Heart left ventricle (tissue), 16 donors: ENCODE measurements around the gene LGI2. TPM values are rescaled to one million over a fixed set of nuclear protein-coding genes. Genes with fewer than 3 reads are reported as not detected.
A peak's percentile ranks its signal among the peaks of the same experiment; 100 is the strongest.

Experiments used
- ATAC-seq, 4 donors: fragments of 200-7000 bp; cut with Tn5 transposase; one replicate each; pipeline ENCODE4 v1.9.1; 2020 to 2022; ENCODE audit warnings: moderate library complexity in 4 of 4, mild to moderate bottlenecking in 3 of 4, moderate number of reproducible peaks in 1 of 4
- DNase-seq, 5 donors: peaks; one replicate each; pipeline ENCODE4 v3.0.0-alpha.2; 2020
- H3K27ac ChIP-seq, 12 donors: fragments of 200-600 bp; sonication (generic) in 4 of 12; one replicate each; pipeline versions ENCODE4 v1.5.0 to v1.8.0; 2016 to 2022; ENCODE audit warnings: mild to moderate bottlenecking in 2 of 12
- H3K27me3 ChIP-seq, 9 donors: fragments of 200-600 bp; sonication (generic) in 2 of 9; one replicate each; pipeline versions ENCODE4 v1.5.1 to v1.8.0; 2016 to 2022; ENCODE audit warnings: mild to moderate bottlenecking in 3 of 9
- H3K36me3 ChIP-seq, 9 donors: fragments of 200-600 bp; sonication (generic) in 2 of 9; one replicate each; pipeline versions ENCODE4 v1.5.0 to v1.8.0; 2018 to 2022; ENCODE audit warnings: mild to moderate bottlenecking in 2 of 9
- H3K4me1 ChIP-seq, 12 donors: fragments of 200-600 bp; sonication (generic) in 4 of 12; one replicate each; pipeline versions ENCODE4 v1.5.0 to v1.8.0; 2016 to 2022; ENCODE audit warnings: mild to moderate bottlenecking in 3 of 12
- H3K4me3 ChIP-seq, 12 donors: fragments of 200-600 bp; sonication (generic) in 4 of 12; one replicate each; pipeline versions ENCODE4 v1.5.0 to v1.8.0; 2017 to 2022; ENCODE audit warnings: mild to moderate bottlenecking in 9 of 12, moderate library complexity in 4 of 12
- H3K9me3 ChIP-seq, 12 donors: fragments of 200-600 bp; sonication (generic) in 4 of 12; one replicate each; pipeline versions ENCODE4 v1.5.0 to v1.8.0; 2016 to 2022; ENCODE audit warnings: mild to moderate bottlenecking in 1 of 12
- CTCF ChIP-seq, 12 donors: fragments of 200-600 bp; sonication (generic) in 4 of 12; IDR thresholded peaks; one replicate each; pipeline versions ENCODE4 v1.5.0 to v1.8.0; 2018 to 2022; ENCODE audit warnings: antibody characterized with exemption in 12 of 12, mild to moderate bottlenecking in 5 of 12
- POLR2A ChIP-seq, 2 donors: fragments of 450-650 bp; IDR thresholded peaks; one replicate each; pipeline ENCODE4 v1.6.1; 2017; ENCODE audit warnings: antibody characterized with exemption in 2 of 2, mild to moderate bottlenecking in 2 of 2, moderate library complexity in 2 of 2
- WGBS, 4 donors: extraction: QIAGEN DNeasy Blood & Tissue Kit in 2 of 4; methylation state at CpG; one replicate each; pipeline versions ENCODE4 v1.1.5 to v1.1.7; 2013 to 2018; 5-methylcytosine and 5-hydroxymethylcytosine counted together
- intact Hi-C, 10 donors: fragments of 100-400 bp; cut with DNase I; formaldehyde crosslinking; loops; one replicate each; pipeline versions ENCODE4 v1.11.1 to v1.14.2; 2022
- polyA plus RNA-seq, 2 donors: library from polyadenylated mRNA; stranded (reverse); fragments of 200-250 nt; gene quantifications; one replicate each; pipeline ENCODE4 v1.2.3, GENCODE V29; 2013
- total RNA-seq, 9 donors: library from RNA; depleted of rRNA in 2 of 9; stranded (reverse); fragments of >200 nt in 2 of 9; fragmentation: NEBNext Ultra II Directional in 3 of 9; extraction: Animal tissue kit (Norgen Biotek cat#: 25700) in 3 of 9; gene quantifications; one replicate each; pipeline versions ENCODE4 v1.1.0 to v1.2.4, GENCODE V29; 2016 to 2023
- donor health status: ischemic (EF 13 %, LVEDD 7.1; RV severe dilation, severe dysfunction).
- donor health status: healthy with polysubstance abuse.
- donor health status: DM: no; HTN: yes; CAD: no.
- donor health status: DM: no; HTN: no; CAD: no.
- donor health status: ischemic (EF 25% LVEDD 6.9; RV normal size, moderate dysfunction).
- donor health status: ischemic (EF 25% LVEDD 5.7; RV mildly dilated, moderate dysfunction).
- donor health status: healthy.
- donor health status: DM: yes; HTN: yes; CAD: no.
- donor health status: ischemic (EF 35%, LVEDD 5.7; RV mildly dilated, moderate dysfunction).
- donor health status: nonischemic (EF 11% LVEDD 7.7; RV severe dilation, severe dysfunction).
- donor health status: DM: yes; HTN: yes; CAD: no.
- donor health status: PGD.
- donor health status: ischemic (EF 29% LVEDD 5.4; RV normal size, mild dysfunction).
- donor health status: nonischemic (EF 23%, LVEDD 6.1; RV moderate dilation, normal function).

The LGI2 gene
- total and polyA plus RNA-seq, 11 donors = 0.50 to 10.6 (median 2.4) TPM

GRCh38 chr4:24970635-24971034 lies 60.1 kb downstream of the LGI2 start:
- intact Hi-C loops = loop anchor here in 3 of 10 donors (10.0 kb wide), 4 partner anchors 56 to 794 kb away; partner anchors contain the start of gene CCDC149 (in 1 of the 3)
- Histone ChIP-seq H3K27me3 (no peaks in the 10 kb centered on the region), H3K4me3 (no peak overlapping the region), H3K9me3 (peaks cover 0 to 5% (median 0%) of the 10 kb centered on the region in 12 donors), H3K27ac (no peak overlapping the region), H3K36me3 (no peaks in the 10 kb centered on the region), H3K4me1 (peaks cover 0 to 21% (median 1%) of the 10 kb centered on the region in 12 donors)
- WGBS, 4 donors = 72 to 100% (median 85%) methylated on average over 2 of the region's 2 CpGs
- DNase-seq (no peak), ATAC-seq (no peak)
- no peak for TF ChIP-seq CTCF (IDR thresholded peaks at IDR 0.05)
- TF ChIP-seq POLR2A (IDR thresholded peaks at IDR 0.05) = no peak

GRCh38 chr4:24970191-24970590 lies 60.6 kb downstream of the LGI2 start:
- TF ChIP-seq CTCF (IDR thresholded peaks at IDR 0.05) (no peak), POLR2A (IDR thresholded peaks at IDR 0.05) (no peak)
- Histone ChIP-seq H3K27me3 (no peaks in the 10 kb centered on the region), H3K4me3 (no peak overlapping the region), H3K9me3 (peaks cover 0 to 10% (median 0%) of the 10 kb centered on the region in 12 donors), H3K36me3 (no peaks in the 10 kb centered on the region), H3K4me1 (peaks cover 0 to 21% (median 1%) of the 10 kb centered on the region in 12 donors), H3K27ac (no peak overlapping the region)
- intact Hi-C loops = loop anchor here in 3 of 10 donors (10.0 kb wide), 4 partner anchors 55 to 795 kb away; partner anchors contain the start of gene CCDC149 (in 1 of the 3)
- DNase-seq (no peak), ATAC-seq (no peak)
- 90 to 98% (median 93%) methylated on average over 3 to 5 of the region's 5 CpGs for WGBS, 4 donors

GRCh38 chr4:24969486-24969885 lies 61.3 kb downstream of the LGI2 start:
- whole genome bisulfite sequencing, 4 donors = 76 to 97% (median 95%) methylated on average over 6 of the region's 6 CpGs
- no peaks in the 10 kb centered on the region for H3K27me3 ChIP-seq
- ATAC-seq (no peak), DNase-seq (no peak)
- TF ChIP-seq CTCF (IDR thresholded peaks at IDR 0.05) (no peak), POLR2A (IDR thresholded peaks at IDR 0.05) (no peak)
- H3K36me3 ChIP-seq = no peaks in the 10 kb centered on the region
- H3K9me3 ChIP-seq = peaks cover 0 to 13% (median 0%) of the 10 kb centered on the region in 12 donors
- no peak overlapping the region for H3K4me3 ChIP-seq
- peaks cover 0 to 19% (median 1%) of the 10 kb centered on the region in 12 donors for H3K4me1 ChIP-seq
- H3K27ac ChIP-seq = no peak overlapping the region
- intact Hi-C loops = no loop called here

- Histone ChIP-seq H3K4me3 (no peak overlapping the region), H3K27ac (no peak overlapping the region), H3K27me3 (no peaks in the 10 kb centered on the region), H3K36me3 (no peaks in the 10 kb centered on the region), H3K9me3 (peaks cover 0 to 16% (median 0%) of the 10 kb centered on the region in 12 donors), H3K4me1 (peaks cover 0 to 15% (median 1%) of the 10 kb centered on the region in 12 donors)
- intact Hi-C loops = no loop called here
- WGBS, 4 donors = 77 to 90% (median 82%) methylated on average over 2 to 3 of the region's 3 CpGs
- DNase-seq = no peak
- no peak for TF ChIP-seq POLR2A (IDR thresholded peaks at IDR 0.05)
- TF ChIP-seq CTCF (IDR thresholded peaks at IDR 0.05) = no peak
- ATAC-seq = peak in 2 of 4 donors; percentile 33 to 49
Measured at GRCh38 chr4:24968992-24969391, 61.8 kb downstream of the LGI2 start.
